ENCODE measurements around the gene FRMD8. TPM values are rescaled to one million over a fixed set of nuclear protein-coding genes. Genes with fewer than 3 reads are reported as not detected.
A peak's percentile ranks its signal among the peaks of the same experiment; 100 is the strongest.

Gene FRMD8
- total RNA-seq, 2 donors from 2014 or later = 27.4 to 29.6 TPM

DNA sequence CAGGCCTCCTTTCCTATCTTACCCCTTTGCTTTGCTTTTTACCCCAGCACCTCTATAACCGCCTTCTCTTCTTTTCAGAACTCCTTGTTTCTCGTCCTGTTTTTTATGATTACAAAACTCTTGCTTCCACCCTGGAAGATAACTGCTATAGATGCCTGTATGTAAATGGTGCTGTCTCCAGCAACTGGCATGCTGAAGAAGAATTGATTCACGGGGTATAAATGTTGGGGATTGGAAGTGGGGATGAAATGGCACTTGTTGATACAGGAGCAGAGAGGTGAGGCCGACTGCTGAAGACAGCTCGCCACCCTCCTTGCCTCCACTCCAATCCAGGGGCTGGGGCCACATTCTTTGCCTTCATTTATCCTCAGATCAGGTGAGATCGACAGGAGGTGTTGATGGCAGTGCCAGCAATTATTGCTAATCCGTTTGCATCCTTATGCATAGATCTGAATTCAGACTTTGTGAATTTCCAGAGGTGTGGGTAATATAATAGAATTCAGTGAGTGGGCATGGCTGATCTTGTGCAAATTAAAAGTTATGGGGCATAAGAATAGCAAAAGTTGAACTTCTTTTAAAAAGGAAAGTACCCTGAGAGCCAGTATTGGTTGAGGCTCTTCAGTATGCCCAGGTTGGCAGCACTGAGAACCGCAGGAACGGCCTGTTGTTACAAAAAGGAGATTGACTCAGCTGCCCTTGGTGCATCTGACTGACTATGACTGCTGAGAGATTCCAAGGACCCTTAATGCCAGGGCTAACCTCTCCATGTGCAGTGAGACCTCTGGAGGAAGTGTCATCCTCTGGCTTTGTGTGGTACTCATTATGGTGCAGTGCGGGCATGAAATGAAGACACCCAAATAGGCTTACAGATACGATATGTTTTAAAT lies 41.5 kb downstream of the FRMD8 start:
- 83 to 89% methylated on average over 8 to 11 of the region's 11 CpGs for WGBS, 2 experiments (ENCODE audit: insufficient coverage in 1 of 2, insufficient read length in 1 of 2)
- H3K4me3 ChIP-seq (ENCODE audit: low read length) = peak overlapping the region; percentile 83
- H3K4me3 Mint-ChIP-seq = no peak overlapping the region

GRCh38 chr11:65428578-65429067 lies 42.2 kb downstream of the FRMD8 start:
- Mint-ChIP-seq H3K4me1 (peaks cover 62% of the 10 kb centered on the region), H3K36me3 (ENCODE audit: low read depth) (peaks cover 8% of the 10 kb centered on the region), H3K27me3 (ENCODE audit: insufficient read depth) (no peaks in the 10 kb centered on the region), H3K9me3 (no peaks in the 10 kb centered on the region), H3K27ac (no peak overlapping the region), H3K4me3 (no peak overlapping the region)
- Histone ChIP-seq H3K9ac (ENCODE audit: extremely low read depth, low read length, poor library complexity, severe bottlenecking) (no peak overlapping the region), H3K27ac (ENCODE audit: low read depth, low read length) (no peak overlapping the region), H3K4me1 (ENCODE audit: control insufficient read depth, insufficient read depth, low read length) (peaks cover 4% of the 10 kb centered on the region), H3K36me3 (ENCODE audit: control insufficient read depth, insufficient read depth, low read length) (peaks cover 13% of the 10 kb centered on the region), H3K4me3 (ENCODE audit: low read length) (peak overlapping the region; percentile 83), H3K9me3 (ENCODE audit: control insufficient read depth, low read length) (no peaks in the 10 kb centered on the region), H3K27me3 (ENCODE audit: control insufficient read depth, insufficient read depth, low read length, poor library complexity, severe bottlenecking) (no peaks in the 10 kb centered on the region)
- 88 to 100% methylated on average over 2 to 5 of the region's 5 CpGs for WGBS, 2 experiments (ENCODE audit: insufficient coverage in 1 of 2, insufficient read length in 1 of 2)
- no peak for TF ChIP-seq CTCF (conservative IDR thresholded peaks at IDR 0.05)
- no peak for DNase-seq

More for the DNA sequence above, 41.5 kb downstream of the FRMD8 start:
- peaks cover 5% of the 10 kb centered on the region for H3K36me3 Mint-ChIP-seq (ENCODE audit: low read depth)
- H3K9ac ChIP-seq (ENCODE audit: extremely low read depth, low read length, poor library complexity, severe bottlenecking) = peak overlapping the region; percentile 98
- no peaks in the 10 kb centered on the region for H3K9me3 ChIP-seq (ENCODE audit: control insufficient read depth, low read length)
- H3K27ac Mint-ChIP-seq = peak overlapping the region; percentile 83
- no peaks in the 10 kb centered on the region for H3K27me3 Mint-ChIP-seq (ENCODE audit: insufficient read depth)
- peaks cover 67% of the 10 kb centered on the region for H3K4me1 Mint-ChIP-seq
- H3K27ac ChIP-seq (ENCODE audit: low read depth, low read length) = no peak overlapping the region
- H3K36me3 ChIP-seq (ENCODE audit: control insufficient read depth, insufficient read depth, low read length) = peaks cover 9% of the 10 kb centered on the region
- H3K4me1 ChIP-seq (ENCODE audit: control insufficient read depth, insufficient read depth, low read length) = peaks cover 4% of the 10 kb centered on the region
- DNase-seq = peak; percentile 68
- no peaks in the 10 kb centered on the region for H3K27me3 ChIP-seq (ENCODE audit: control insufficient read depth, insufficient read depth, low read length, poor library complexity, severe bottlenecking)
- no peaks in the 10 kb centered on the region for H3K9me3 Mint-ChIP-seq
- no peak for TF ChIP-seq CTCF (conservative IDR thresholded peaks at IDR 0.05)

GRCh38 chr11:65429068-65429681 lies 42.7 kb downstream of the FRMD8 start:
- Mint-ChIP-seq H3K4me3 (no peak overlapping the region), H3K36me3 (ENCODE audit: low read depth) (peaks cover 8% of the 10 kb centered on the region), H3K27ac (peak overlapping the region; percentile 44), H3K9me3 (no peaks in the 10 kb centered on the region), H3K4me1 (peaks cover 58% of the 10 kb centered on the region), H3K27me3 (ENCODE audit: insufficient read depth) (no peaks in the 10 kb centered on the region)
- Histone ChIP-seq H3K9ac (ENCODE audit: extremely low read depth, low read length, poor library complexity, severe bottlenecking) (peak overlapping the region; percentile 1), H3K36me3 (ENCODE audit: control insufficient read depth, insufficient read depth, low read length) (peaks cover 17% of the 10 kb centered on the region), H3K27ac (ENCODE audit: low read depth, low read length) (no peak overlapping the region), H3K9me3 (ENCODE audit: control insufficient read depth, low read length) (no peaks in the 10 kb centered on the region), H3K27me3 (ENCODE audit: control insufficient read depth, insufficient read depth, low read length, poor library complexity, severe bottlenecking) (no peaks in the 10 kb centered on the region), H3K4me1 (ENCODE audit: control insufficient read depth, insufficient read depth, low read length) (peaks cover 4% of the 10 kb centered on the region), H3K4me3 (ENCODE audit: low read length) (peak overlapping the region; percentile 83)
- TF ChIP-seq CTCF (conservative IDR thresholded peaks at IDR 0.05) = no peak
- DNase-seq = no peak
- 43 to 68% methylated on average over 3 to 8 of the region's 9 CpGs for WGBS, 2 experiments (ENCODE audit: insufficient coverage in 1 of 2, insufficient read length in 1 of 2)

Data from endodermal cell (in vitro differentiated cells).